Stimulated activated CD8-positive, alpha-beta memory T cell treated with anti-CD3 and anti-CD28 coated beads, Interleukin-4, amount 100 ng/mL, for 4 hours (primary cell): Measurements from ENCODE around the gene TANGO2.

Experiments used
- DNase-seq, 2 donors: peaks; one replicate each; pipeline ENCODE4 v3.0.0-alpha.2; 2020; ENCODE audit warnings: low read depth in 2 of 2, low spot score in 1 of 2

Gene TANGO2

DNA sequence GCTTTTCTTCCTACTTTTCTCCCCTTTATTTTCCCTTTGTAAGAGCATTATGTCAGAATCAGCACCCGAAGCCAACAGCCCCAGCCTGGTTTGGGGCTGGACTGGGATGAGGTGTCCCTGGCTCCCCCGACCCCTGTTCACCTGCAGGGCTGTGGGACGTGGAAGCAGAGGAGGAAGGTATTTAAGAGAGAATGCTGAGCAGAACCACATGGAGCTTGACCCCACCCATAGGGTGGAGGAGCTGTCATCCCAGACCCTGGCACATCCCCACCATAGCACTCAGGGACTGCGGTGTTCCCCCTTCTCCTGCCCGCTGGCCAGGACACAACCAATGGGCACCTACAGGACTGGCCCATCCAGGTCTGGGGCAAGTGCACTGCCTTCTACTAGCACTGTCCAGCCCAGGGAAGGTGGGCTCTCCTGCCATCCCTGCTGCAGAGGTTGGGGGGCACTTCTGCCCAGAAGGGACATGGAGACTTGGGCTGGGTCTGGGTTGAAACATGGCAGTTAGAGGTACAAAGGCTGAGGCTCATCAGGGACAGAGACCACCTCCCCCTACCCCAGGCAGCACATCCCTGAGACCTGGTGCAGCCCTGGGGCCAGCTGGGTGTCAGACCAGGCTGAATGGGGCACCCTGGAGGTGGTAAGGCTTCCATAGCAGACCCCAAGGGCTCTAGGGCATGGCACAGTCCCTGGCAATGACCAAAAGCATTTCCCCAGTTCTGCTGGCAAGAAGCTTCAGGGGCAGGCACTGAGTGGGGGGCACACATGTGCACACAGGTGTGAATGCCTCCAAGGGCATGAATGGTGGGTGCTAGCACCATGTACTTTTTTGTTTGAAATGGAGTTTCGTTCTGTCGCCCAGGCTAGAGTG, 19.7 kb downstream of the TANGO2 start:
- no peak for DNase-seq

DNA sequence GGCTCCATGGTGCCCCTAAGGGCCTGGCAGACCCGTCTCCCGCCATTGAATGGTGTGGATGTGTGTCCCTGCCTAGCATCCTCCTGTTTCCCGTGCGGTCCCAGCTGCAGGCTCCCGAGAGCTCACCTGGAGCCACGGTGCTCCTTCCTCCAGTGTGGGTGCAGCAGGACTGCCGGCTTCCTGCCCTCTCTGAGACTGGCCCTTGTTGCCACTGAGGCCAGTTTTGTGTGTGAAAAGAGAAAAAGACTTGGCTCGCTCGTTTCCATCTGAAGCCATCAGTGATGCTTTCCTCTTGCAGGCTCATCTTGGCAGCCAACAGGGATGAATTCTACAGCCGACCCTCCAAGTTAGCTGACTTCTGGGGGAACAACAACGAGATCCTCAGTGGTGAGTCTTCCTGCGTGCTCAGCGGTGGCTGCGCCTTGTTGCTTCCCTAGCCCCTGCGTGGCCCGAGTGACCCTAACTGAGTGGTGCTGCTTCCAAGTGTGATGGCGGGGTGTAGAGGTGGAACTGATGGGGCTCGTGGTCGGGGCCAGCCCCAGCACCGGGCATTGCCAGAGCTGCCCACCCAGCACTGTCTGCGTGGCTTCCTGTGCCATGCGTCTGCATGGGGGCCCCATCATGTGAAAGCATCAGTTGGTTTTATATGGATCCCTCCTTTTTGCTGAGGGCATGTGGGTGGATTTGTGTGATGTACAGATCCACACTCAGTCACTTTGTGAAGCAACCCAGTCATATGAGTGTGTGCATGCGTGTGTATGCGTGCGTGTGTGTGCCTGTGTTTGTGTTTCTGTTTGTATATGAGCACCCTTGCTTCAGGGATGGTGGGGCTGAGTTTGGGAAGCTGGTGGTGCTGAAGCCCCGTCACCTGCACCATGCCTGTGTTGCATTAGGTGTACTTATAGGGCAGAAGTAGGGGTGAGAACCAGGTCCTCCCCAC, 22.4 kb downstream of the TANGO2 start:
- DNase-seq = no peak

DNA sequence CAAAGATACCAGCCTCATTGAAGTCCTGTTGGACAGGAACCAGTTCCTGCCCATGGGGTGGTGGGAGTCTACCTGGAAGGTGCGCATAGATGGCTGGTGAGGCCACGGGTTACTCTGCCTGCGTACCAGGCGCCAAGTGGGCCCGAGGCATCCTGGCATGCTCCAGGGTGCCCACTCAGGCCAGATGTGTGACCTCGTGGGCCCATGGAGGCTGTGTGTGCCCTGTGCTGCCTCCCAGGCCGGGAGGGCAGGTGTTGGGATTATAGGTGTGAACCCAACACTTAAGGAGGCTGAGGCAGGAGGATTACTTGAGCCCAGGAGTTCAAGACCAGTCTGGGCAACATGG, 23.1 kb downstream of the TANGO2 start:
- no peak for DNase-seq

DNA sequence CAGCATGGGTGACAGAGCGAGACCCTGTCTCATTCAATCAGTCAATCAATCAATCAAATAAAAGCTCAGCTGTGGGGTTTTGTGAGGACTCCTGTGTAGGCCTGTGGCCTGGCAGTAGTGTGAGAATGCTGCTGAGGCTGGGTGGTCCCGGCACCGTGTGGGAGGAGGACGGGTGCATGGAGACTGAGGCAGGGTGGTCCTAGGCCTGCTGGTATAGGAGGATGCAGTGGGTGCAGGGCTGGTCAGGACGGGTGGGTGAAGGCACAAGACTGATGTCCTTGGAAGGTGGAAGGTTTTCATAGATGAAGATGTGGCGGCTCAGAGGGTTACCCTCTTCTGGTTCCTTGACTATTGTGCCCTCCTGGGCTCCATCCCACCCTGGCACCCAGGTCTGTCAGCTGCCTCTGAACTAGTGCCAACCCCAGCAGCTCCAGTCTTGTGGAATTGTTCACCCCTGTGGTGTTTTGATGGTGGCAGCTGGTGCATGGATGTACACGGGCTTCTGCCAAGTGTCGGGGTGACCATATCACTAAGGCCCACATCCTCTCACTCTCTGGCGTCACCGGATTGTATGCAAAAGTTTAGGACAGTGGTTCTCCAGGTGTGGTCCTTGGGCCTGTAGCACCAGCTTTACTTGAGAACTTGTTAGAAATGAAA, 23.7 kb downstream of the TANGO2 start:
- no peak for DNase-seq

DNA sequence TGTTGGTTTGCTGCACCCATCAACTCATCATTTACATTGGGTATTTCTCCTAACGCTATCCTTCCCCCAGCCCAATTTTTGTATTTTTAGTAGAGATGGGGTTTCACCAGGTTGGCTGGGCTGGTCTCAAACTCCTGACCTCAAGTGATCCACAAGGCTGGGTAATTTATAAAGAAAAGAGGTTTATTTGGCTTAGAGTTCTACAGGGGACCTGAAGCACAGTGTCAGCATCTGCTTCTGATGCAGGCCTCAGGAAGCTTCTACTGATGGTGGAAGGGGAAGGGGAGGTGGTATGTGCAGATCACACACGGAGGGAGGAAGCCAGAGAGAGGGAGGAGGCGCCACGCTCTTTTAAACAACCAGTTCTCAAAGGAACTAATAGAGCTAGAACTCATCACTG, 25.8 kb downstream of the TANGO2 start:
- DNase-seq = no peak

DNA sequence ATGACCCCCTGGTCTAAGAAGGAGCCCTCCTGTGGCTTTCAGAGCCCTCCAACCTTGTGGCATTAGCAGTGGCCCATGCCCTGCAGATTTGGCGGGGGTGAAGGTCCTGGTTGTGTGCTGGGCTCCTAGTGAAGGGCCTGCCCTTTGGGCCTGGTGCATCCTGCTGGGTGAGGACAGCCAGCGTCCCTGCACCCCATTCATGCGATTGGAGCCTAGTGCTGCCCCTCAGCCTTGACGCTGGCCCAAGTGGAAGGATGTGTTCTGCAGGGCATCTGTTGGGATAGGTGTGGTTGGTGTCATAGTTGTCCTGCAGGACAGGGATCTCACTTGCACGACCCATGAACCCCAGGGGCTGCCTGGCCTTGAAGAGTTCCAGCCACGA, 31.0 kb downstream of the TANGO2 start:
- no peak for DNase-seq

DNA sequence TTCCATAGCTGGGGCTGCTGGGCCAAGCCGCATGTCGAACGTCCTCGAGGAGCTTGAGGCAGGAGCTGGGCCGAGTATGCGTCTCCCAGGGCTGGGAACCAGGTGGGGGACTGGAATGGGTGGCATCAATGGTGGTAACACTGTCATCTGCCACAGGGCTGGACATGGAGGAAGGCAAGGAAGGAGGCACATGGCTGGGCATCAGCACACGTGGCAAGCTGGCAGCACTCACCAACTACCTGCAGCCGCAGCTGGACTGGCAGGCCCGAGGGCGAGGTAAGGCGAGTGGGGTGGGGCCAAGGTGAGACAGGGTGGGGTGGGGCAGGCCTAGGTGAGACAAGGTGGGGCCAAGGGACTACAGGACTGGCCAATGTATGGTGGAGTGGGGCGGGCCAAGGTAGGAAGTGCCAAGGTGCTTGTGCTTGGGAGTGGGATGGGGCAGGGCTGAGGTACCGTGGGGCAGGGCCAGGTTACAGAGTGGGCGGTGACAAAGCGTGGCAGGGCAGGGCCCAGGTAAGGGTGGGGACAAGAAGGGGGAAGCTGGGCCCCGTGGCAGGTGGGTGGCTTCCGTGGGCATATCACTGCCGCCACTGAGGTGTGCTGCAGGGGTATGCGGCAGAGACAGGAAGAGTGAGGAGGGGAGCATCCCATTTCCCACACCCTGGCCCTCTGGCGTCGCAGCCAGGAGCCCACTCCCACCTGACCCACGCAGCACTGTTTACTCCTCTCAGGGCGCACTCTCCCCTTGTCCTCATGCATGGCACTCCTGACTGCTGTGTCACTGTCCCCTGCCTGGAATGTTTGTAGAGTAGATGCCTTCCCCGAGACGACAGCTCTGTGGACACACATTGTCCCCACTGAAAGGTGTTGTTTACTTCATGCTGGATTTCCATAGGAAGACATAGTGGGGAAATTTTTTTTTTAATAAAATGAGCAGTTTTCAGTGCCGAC, 31.7 kb downstream of the TANGO2 start:
- no peak for DNase-seq

DNA sequence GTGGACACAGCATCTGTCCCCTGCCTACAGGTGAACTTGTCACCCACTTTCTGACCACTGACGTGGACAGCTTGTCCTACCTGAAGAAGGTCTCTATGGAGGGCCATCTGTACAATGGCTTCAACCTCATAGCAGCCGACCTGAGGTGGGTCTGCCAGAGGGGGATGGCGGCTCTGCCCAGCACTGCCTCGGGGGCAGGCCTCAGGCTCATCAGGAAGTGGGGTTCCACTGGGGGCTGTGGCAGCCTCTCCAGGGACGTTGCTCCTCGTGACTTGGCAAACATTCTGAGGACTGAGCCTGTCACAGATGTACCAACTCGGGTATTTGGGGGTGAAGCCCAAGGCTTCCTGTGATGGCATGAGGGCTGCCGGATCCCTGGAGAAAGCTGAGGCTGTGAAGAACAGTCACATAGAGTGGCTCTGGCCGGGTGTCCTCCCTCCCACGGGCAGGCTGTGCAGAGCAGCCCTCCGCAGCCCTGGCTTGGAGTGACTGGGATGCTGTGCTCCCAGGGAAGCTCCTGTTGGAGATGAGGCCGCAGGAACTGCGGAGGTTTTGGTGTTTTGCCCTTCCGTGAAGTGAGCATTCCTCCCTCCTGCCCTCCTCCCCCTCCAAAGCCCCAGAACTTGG, 32.6 kb downstream of the TANGO2 start:
- DNase-seq = no peak

DNA sequence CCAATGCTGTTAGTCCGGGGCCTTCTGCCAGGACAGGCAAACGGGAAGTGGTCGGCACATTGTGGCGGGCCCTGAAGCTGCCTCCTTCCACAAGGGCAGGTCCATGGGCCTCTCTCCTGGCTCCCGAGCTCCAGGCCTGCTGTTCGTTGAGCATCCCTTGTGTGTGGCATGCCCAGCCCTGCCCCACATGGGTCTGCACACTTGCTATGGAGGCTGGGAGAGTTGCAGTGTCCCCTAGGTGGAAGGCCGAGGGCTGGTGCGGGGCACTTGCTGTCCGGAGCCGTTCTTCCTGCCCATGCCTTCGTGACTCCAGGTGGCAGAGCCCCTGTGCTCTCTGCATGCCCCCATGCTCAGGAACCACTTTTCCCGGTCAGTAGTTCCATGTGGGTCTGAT, 33.1 kb downstream of the TANGO2 start:
- DNase-seq = no peak

DNA sequence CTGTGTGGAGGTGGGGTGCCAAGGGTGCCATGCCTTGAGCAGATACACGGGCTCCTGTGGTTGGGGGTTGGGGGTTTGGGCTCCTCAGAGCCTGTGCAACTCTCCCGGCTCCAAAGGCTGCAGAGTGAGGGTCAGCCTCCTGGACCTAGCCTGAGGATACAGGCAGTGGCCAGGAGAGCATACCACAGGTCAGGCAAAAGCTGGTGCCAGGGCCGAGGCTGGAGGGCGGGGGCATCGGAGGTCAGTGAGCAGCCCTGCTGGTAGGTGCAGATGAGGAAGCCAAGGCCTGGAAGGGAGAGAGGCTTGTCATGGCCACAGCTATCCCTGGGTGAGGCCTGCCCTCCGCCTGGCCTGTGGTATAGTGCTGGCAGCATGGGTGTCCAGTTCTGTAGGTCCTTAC, 33.6 kb downstream of the TANGO2 start:
- DNase-seq = no peak

DNA sequence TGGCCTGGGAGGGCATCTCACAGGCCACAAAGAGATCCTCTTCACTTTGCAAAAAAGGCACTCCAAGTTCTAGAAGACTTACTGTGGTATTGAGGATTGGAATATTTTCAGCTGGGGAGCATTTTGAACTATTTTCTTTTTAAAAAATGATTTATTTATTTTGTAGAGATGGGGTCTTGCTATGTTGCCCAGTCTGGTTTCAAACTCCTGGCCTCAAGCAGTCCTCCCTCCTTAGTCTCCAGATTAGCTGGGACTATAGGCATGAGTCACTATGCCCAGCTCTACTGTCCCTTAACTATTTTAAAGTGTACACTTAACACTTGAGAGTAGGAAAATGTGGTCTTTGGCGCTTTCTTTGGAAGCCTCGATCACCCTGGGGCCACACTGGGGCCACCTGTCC, 34.2 kb downstream of the TANGO2 start:
- DNase-seq = no peak

DNA sequence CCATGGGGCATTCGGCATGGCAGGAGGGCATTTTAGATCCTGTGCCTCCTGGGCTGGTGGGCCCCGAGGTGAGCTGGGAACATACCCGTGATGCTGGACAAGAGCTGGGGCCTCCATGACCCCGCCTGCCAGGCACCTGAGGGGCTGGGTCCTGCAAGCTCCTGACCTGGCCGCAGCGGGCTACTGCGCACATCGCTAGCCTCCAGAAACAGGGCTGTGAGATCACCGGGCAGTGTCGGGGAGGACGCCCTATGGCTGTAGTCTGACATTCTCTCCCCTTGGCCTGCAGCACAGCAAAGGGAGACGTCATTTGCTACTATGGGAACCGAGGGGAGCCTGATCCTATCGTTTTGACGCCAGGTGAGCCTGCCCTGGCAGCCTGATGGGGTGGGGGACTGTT, 34.7 kb downstream of the TANGO2 start:
- no peak for DNase-seq

DNA sequence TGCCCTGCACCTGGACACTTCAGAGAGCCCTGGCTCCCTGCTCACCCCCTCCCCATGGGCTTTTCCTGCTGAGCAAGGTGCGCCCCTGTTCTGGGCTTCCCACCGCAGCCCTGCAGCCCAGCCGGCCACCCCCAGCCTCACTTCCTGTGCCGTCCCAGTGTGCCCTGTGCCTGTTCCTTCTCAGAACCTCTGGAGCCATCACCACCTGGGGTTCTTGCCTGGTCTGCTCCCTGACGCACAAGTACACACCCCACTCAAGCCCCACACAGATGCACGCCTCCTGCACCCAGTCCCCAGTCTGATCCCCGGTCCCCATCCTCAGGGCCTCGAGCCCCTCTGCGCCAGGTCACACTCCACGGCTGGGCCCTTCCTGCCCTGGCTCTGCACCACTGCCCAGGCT, 35.3 kb downstream of the TANGO2 start:
- DNase-seq = no peak

DNA sequence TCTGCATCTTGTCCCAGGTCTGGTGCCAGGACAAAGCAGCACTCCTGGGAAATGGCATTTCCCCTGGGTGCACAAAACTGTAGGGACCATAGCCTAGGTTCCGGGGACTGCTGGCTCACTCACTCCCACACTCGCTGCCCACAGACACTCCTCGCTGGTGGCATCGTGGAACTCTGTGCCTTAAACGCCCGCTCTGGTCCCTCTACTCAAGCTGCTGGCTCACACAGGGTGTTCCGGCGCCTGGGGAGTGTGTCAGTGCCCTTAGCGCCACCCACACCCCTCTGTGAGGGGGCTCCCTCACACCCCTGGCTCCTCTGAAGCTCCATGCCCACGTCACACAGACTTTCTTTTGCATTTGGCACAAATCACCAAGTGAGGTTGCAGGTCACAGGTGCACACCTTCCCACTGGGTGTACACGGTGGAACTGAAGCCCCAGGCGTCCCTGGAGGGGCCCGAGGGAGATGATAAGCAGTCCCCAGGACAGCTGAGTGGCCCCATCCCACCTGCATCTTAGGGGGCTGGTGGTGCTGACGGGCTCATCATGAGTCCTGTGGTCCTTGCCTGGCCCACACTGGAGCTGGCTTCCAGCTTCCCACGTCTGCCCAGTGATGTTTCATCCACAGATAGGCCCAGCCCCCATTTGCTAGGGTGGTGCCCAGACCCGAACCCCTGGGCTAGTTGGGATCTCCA, 35.9 kb downstream of the TANGO2 start:
- DNase-seq = no peak

DNA sequence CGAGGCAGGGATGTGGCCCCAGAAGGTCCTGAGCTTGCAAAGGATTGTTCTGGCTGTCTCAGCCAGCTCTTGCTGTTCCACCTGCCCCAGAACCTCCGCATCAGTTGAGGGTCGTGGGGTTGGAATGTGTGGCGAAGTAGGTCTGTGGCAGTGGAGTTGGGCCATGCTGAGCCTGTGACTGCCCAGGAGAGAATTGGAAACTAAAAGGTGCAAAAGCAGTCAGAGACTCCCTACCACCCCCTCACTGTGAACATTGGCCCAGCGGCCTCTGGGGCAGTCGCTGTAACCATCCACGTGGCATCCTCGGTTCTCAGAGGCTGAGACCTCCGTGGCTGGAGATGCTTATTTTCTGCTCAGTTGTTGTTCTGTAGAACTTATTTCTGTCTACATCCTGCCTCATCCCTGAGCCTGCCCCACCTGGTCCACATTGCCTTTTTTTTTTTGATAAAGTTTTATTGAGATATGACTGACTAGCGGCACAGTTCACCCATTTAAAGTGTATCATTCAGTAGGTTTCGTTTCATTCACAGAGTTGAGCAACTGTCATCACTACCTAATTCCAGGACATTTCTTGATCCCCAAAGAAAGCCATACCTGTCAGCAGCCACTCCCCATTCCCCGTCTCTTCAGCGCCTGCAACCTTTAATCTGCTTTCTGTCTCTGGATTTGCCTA, 36.8 kb downstream of the TANGO2 start:
- DNase-seq = no peak

DNA sequence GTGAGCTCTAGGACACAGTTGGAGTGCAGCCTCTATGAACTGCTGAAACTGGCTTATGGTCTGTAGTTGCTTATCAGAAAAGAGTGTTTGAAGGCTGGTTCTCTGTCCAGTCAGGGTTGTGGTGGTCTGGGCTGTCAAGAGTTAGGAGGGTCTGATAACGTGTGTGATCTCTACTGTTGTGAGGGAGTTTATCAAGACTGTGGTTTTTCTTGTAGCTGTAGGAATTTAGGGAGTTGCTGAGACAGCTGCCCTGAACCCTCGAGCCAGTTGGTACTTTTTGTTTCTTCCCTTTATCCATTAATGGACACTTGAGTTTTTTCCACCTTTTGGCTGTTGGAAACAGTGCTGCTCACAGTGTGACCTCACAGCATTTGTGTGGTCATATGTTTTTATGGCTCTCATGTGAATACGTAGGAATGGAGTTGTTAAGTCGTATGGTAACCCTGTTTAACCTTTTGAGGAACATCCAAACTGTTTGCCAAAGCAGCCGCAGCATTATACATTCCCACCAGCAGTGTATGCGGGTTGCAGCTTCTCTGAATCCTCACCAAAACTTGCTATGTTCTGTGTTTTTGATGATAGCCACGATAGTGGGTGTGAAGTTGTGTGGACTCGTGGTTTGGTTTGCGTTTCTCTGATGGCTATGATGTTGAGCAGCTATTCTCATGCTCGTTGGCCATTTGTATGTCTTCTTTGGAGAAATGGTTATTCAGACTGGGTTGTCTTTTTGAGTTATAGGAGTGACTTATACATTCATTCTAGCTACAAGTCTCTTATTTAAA, 38.3 kb downstream of the TANGO2 start:
- DNase-seq = no peak

DNA sequence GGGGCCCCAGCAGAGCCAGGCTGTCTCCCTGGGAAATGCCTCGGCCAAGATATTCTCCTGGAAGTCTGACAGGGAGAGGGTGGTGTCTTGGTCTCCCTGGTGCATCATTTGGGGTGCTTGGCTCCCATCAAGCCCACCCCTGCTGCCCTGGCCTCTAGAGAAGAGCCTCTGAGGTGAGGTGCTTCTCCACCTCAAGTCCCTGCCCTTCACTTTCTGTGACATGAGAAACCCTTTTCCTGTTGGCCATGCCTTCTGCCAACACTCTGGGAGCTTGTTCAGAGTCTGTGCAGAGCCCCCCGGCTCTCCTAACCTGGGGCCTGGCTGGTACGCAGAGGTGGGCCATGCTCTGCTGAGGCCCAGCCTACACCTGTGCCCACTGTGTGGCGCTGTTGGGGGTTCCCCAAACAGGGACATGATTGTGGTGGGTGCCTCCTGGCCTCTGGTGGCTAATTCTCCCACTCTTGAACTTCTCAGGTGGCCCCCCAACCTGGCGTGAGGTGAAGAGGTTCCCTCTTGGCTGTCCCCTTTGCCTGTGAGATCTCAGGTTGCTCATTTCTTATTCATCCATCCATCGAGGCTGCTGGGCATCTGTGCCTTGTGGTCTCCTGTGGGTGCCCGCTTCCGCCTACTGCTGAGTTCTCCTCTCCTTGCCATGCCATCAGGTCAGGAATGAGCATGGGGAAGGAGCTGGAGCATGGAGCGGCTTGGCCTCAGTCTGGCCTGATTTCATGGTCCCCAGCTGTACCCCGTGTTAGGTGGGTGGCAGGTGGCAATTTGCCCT, 40.0 kb downstream of the TANGO2 start:
- DNase-seq = no peak

DNA sequence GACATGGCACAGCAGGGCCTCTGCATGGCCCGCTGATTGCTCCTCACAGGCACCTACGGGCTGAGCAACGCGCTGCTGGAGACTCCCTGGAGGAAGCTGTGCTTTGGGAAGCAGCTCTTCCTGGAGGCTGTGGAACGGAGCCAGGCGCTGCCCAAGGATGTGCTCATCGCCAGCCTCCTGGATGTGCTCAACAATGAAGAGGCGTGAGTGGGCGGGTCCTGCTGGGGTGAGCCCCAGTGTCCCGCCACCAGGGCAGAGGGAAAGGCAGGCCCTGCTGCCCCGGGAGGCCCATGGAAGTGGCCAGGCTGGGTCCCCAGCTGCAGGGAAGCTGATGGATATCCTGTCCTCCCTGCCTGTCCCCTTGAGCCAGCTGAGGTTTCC, 40.6 kb downstream of the TANGO2 start:
- DNase-seq = no peak
